ENCODE results near the gene TMCC3.
A peak's percentile ranks its signal among the peaks of the same experiment; 100 is the strongest.

TMCC3 gene

DNA sequence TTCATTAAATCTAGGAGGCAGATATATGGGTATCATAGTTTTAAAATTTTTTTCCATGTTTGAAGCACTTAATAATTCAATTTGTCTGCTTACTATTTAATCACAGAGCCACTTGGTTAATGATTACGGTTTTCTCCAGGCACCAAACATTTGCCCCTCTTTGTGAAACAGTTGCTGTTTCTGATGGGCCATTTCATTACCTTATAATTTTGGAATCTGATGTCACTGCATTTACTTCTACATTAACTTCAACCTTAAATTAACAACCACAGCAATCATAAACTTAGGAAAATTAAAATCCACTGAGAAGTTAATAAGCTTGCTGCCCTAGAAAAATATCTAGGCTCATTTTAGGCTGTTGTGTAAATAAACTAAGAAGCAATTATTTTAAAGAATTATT, 17.0 kb downstream of the TMCC3 start:
- no peak overlapping the region for H3K4me3 ChIP-seq (ENCODE audit: low read length)
- no peak for TF ChIP-seq ZNF274 (IDR thresholded peaks at IDR 0.05; ENCODE audit: low read depth, low read length)

DNA sequence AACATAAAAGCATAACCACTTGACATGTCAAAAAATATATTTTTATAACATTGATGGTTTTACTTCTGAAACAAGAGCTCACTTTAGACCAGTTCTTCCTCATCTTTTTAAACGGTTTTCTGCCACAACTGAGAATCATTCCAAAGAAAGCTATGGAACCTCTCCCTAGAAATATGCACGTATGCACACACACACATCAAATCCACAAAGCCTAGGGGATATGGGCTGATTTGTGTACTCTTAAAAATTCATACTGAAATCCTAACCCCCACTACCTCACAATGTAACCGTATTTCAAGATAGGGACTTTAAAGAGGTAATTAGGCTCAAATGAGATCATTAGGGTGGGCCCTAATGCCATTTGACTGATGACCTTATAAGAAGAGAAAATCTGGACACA, 19.3 kb downstream of the TMCC3 start:
- no peak overlapping the region for H3K4me3 ChIP-seq (ENCODE audit: low read length)
- no peak for TF ChIP-seq ZNF274 (IDR thresholded peaks at IDR 0.05; ENCODE audit: low read depth, low read length)

DNA sequence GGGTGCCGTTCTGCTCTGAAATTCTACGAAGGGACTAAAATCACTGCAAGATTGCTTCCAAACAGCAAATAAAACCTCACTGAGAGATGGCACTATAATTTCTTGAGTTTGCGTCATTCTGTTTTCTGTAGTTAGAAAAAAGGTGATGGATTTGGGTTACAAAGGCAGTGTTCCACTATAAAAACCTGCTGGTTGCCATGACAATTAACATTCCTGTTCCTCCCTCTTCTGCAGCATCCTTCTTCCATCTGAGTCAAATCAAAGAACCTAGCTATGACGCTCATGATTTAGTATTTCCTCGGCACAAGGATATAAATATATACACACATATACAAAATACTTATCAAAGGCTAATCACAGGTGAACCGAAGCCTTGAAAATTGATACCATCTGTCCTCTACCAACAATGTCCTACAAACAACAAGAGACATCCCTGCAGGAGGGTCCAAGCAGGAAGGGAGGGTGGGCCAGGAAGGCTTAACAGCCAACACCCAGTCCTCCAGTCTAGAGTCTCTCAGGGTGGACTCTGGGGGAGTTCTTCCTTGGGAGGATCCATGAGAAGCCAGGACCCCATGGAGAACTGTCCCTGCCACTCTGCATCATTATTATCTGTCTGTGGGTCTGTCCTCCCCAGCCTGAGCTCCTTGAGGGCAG, 21.4 kb downstream of the TMCC3 start:
- H3K4me3 ChIP-seq (ENCODE audit: low read length) = no peak overlapping the region
- no peak for TF ChIP-seq ZNF274 (IDR thresholded peaks at IDR 0.05; ENCODE audit: low read depth, low read length)

DNA sequence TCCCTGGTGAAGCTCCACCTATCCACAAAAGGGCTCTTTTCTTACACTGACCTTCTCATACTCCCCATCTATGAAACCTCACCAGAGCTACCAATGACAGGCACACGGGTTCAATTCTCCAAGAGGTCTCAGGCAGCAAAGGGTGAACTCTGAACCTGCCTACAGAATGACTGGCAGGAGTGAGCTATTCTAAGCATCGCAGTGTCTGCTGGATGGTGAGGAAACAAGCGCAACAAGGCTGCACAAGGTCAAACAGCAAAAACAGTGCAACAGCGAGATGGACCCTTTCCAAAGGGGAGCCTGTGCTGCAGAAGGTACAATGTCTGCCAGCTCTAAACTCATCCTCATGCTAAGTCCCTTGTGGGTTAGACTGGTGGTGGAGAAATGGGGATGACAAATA, 22.0 kb downstream of the TMCC3 start:
- no peak overlapping the region for H3K4me3 ChIP-seq (ENCODE audit: low read length)
- TF ChIP-seq ZNF274 (IDR thresholded peaks at IDR 0.05; ENCODE audit: low read depth, low read length) = no peak

DNA sequence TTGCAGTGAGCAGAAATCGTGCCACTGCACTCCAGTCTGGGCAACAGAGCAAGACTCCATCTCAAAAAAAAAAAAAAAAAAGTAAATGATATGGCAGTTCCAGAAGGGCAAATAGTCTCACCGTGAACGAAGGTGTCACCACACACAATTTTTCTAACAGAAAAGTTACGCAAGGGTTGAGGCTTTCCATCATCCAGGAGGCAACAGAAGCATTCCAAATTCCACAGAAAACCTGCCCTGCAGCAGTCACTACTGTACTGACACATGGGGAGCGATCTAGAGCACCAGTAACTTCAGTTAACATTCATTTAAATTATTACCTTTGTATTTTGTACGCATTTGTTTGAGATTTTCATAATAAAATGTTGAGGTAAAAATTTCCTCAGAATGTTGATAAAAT, 24.8 kb downstream of the TMCC3 start:
- no peak for TF ChIP-seq ZNF274 (IDR thresholded peaks at IDR 0.05; ENCODE audit: low read depth, low read length)
- no peak overlapping the region for H3K4me3 ChIP-seq (ENCODE audit: low read length)

DNA sequence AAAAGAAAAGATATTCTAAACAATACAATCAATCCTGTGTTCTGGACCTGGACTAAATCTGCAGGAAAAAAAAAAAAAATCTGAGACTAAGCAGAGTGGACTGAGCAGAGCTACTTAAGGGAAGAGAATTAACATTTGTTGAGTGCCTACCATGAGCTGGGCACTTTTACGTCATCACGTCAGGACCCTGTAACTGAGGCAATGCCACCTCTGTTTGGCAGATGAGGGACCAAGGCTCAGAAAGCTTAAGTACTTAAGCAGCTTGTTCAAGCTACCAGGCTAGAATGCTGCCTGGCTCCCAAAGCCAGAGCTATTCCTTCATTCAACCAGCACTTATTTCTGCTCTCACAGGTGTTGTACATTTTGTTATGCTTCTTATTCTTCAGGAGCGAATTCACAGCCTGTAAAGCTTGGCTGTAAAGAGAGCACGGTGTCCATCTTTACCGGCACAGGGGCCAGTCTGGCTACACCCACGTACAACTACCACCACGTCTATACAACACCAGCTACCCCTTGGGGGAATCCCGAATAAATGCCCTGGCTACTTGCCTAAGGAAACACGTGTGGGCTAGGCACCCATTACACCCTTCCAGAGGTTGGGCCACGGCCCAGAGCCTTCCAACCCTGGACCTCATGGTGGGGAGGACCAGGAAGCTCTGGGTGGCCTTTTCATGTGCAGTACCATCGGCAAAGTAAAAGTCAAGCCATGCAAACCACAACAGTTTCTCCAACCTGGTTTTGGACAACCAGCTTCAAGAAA, 27.0 kb downstream of the TMCC3 start:
- no peak for TF ChIP-seq ZNF274 (IDR thresholded peaks at IDR 0.05; ENCODE audit: low read depth, low read length)
- H3K4me3 ChIP-seq (ENCODE audit: low read length) = no peak overlapping the region

DNA sequence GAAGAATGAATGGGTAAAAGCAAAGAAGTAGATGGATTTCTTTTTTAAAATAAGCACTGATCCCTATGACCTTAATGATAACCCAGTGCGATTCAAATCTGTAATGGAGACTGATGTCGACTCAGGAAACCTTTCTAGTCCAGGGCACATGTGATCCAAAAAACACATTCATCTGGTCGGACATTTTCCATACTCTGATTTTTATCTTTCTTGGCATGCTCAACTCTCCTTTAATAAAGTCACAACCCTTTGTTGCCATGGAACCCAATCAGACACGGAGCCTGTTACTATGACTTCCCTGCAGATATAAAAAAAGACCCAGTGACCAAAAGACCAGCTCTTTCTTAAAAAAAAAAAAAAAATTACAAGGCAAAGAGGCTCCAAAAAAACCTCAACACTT, 27.9 kb downstream of the TMCC3 start:
- H3K4me3 ChIP-seq (ENCODE audit: low read length) = no peak overlapping the region
- no peak for TF ChIP-seq ZNF274 (IDR thresholded peaks at IDR 0.05; ENCODE audit: low read depth, low read length)

DNA sequence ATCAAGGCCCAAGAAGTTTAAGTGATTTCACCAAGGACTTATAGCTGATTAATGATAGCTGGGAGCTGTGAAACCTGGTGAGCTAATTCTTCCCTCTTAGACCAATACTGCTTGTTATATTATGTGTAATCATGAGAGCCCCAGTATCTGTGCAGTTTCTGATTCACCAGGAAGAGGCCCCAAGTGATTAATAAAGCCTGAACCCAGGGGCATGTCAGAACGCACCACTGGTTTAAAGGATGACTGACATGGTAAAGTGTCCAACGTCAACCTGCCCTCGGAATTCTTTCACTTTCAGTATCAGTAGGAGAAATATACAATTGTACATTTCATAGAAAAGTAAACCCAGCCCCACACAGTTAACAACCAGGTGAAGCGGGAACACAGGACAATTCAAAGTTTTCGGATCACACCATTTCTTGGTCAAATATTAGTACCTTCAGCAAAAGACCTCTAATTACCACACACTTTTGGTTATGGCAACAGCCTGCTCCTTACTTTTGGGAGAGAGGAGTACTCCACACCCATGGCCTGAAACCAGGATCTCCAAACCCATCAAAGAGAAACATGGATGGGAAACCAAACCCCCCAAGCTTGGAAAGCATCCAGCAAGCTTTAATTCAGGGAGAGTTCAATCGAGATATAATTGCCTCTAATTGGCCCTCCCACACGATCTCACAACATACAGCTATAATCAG, 28.5 kb downstream of the TMCC3 start:
- H3K4me3 ChIP-seq (ENCODE audit: low read length) = peak overlapping the region; percentile 61; the same call in 1 of the 2 replicates
- no peak for TF ChIP-seq ZNF274 (IDR thresholded peaks at IDR 0.05; ENCODE audit: low read depth, low read length)

DNA sequence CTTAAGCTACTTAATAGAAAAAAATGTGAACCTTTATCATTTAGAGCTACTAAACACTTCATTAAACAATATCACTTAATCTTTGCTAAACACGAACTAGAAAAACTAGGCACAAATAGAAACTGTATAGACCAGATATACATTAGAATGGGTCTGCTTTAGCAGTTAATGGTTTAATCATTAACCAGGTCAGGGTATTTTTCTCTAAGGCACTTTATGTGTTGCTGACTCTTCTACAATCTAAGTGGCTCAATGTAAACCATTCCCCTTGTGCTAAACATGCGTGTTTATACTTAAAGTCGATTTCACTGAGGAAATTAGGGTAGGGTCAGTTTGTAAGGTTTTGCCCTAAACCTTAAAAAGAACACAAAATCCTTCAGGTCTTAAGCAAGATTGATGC, 29.7 kb downstream of the TMCC3 start:
- no peak for TF ChIP-seq ZNF274 (IDR thresholded peaks at IDR 0.05; ENCODE audit: low read depth, low read length)

DNA sequence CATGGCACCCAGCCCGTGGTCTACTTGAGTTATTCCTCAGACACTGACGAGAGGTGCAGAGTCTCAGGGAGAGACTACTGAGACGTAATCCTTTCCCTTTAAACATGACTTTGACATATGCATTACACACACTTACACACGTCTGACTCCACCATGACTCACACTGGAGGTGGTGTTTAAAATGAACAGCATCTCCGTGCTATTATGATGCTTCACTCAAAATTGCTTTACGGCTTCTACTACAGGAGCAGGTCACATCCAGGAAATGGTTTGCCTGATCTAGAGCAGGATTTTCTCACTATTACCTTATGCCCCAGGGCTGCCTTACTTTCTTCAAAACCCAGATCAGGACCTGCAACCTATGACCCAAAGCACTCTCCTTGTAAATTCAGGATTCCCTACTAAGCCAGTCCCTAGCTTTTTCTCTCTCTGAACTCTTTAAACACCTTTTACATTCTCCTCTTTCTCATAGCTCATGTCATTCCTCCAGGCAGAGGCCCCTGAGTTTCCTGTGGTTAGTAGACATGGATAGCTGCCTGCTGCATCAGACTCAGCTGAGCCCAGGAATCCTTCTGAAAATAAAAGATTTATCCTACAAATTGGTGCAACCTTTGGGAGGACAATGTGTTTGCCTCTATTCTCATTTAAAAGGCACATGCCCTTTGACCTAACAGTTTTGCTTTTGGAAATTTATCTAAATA, 31.2 kb downstream of the TMCC3 start:
- TF ChIP-seq ZNF274 (IDR thresholded peaks at IDR 0.05; ENCODE audit: low read depth, low read length) = no peak
- H3K4me3 ChIP-seq (ENCODE audit: low read length) = no peak overlapping the region

More for the DNA sequence above, 29.7 kb downstream of the TMCC3 start:
- no peak overlapping the region for H3K4me3 ChIP-seq (ENCODE audit: low read length)

DNA sequence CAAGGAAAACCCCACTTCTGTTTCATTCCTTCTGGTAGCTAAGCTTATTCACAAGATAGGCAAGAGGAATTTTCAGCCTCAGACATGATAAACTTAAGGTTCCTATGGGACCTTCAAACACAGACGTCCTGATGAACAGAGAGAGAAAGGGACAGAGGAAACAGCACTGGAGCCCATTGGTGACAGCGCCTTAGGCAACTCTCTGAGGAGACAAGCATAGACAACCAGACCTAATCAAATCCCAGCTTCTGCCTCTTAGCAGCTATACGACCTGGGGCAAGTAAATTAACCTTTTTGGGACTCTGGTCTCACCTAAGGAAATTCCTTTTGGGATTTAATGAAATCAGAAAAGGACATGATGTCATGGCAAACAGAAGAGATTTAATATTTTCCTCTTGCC, 33.3 kb downstream of the TMCC3 start:
- H3K4me3 ChIP-seq (ENCODE audit: low read length) = no peak overlapping the region
- no peak for TF ChIP-seq ZNF274 (IDR thresholded peaks at IDR 0.05; ENCODE audit: low read depth, low read length)

DNA sequence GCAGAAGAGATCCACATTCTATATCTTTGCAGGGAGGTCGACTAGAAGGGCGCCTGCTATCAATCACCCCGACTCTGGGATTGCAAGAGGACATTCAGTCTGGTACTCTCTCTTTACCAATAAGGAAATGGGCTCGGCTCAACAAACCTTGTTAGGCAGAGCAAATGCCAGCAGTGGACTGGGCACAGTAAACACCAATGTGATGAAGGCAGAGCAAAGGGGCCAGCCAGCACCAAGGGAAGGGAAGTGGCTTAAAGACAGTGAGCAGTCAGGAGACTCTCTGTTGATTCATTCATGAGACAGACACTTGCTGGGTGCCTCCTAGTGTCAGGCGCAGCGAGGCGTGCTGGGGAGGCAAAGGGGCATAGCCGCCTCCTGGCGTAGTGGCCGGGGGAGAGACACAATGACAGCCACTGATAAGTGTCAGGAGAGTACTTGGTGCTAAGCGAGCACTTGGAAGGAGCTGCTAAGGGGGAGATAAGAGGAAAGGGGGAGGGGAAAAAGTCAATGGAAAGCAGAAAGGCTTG, 34.1 kb downstream of the TMCC3 start:
- no peak overlapping the region for H3K4me3 ChIP-seq (ENCODE audit: low read length)
- TF ChIP-seq ZNF274 (IDR thresholded peaks at IDR 0.05; ENCODE audit: low read depth, low read length) = no peak

DNA sequence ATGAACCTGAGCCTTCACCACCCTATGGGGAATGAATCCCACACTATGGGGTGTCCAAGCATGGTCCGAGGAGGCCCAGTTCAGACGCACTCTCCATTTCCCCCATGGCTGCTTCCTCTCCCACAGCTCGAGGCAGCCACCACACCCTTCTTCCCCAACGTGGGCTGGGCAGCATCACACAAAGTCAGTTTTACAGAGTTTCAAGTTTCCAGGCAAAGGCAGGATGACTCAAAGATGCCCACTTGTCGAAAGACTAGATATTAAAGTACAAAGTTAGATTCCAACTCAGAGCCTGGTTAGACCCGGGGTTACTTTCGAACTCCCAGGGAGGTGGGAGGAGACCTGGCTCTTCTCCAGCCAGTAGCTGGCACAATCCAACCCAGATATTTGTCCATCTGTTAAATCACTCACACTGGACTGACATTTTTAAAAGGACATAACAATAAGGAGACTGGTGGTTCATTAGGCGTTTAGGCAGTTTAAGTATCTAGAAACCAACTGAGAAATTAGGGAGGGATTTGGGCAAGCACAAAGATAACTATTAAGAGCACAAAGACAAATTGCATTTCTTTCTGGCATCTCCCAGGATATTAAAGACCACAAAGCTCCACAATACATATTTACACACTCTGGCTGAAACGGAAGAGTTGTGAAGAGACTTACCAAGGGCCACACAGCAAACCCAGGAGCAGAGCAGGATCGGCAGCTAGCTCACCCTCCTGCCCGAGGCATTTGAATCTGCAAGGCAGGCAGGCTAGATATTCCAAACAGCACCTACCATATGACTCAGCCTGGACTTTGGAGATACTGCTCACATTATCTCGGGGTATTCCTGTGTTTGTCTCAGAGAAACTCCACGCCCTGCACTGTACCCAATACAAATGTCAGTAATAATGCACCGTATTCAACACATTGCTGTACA, 34.8 kb downstream of the TMCC3 start:
- no peak overlapping the region for H3K4me3 ChIP-seq (ENCODE audit: low read length)
- TF ChIP-seq ZNF274 (IDR thresholded peaks at IDR 0.05; ENCODE audit: low read depth, low read length) = no peak
